Measurements from ENCODE around the gene PSMB8.

DNA sequence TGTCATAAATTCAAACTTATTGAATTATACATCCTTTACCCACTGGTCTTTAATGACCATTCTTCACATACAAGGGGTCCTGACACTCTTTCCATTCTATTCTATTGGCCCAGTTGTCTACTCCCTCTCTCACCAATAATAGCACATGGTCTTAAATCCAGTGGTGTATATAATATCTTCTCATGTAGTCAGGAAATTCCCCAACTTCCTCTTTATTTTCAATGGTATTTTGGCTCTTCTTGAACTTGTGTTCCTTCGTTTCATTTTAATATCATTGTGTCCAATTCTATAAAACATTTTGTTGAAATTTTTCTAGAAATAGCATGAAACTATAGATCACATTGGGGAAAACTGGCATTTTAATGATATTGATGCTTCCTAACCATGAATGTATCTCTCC is 47.0 kb upstream of the PSMB8 start:
- TF ChIP-seq TAF1 (IDR thresholded peaks at IDR 0.05; ENCODE audit: borderline replicate concordance, insufficient read depth, low read length) (no peak), POLR2AphosphoS5 (IDR thresholded peaks at IDR 0.05; ENCODE audit: low read depth, low read length) (no peak)
- TF ChIP-seq, protein P1, sequence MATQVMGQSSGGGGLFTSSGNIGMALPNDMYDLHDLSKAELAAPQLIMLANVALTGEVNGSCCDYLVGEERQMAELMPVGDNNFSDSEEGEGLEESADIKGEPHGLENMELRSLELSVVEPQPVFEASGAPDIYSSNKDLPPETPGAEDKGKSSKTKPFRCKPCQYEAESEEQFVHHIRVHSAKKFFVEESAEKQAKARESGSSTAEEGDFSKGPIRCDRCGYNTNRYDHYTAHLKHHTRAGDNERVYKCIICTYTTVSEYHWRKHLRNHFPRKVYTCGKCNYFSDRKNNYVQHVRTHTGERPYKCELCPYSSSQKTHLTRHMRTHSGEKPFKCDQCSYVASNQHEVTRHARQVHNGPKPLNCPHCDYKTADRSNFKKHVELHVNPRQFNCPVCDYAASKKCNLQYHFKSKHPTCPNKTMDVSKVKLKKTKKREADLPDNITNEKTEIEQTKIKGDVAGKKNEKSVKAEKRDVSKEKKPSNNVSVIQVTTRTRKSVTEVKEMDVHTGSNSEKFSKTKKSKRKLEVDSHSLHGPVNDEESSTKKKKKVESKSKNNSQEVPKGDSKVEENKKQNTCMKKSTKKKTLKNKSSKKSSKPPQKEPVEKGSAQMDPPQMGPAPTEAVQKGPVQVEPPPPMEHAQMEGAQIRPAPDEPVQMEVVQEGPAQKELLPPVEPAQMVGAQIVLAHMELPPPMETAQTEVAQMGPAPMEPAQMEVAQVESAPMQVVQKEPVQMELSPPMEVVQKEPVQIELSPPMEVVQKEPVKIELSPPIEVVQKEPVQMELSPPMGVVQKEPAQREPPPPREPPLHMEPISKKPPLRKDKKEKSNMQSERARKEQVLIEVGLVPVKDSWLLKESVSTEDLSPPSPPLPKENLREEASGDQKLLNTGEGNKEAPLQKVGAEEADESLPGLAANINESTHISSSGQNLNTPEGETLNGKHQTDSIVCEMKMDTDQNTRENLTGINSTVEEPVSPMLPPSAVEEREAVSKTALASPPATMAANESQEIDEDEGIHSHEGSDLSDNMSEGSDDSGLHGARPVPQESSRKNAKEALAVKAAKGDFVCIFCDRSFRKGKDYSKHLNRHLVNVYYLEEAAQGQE (IDR thresholded peaks at IDR 0.05; ENCODE audit: insufficient read depth in 1 of 2, low read depth in 2 of 2, low read length in 2 of 2) = no peak

Measured in PFSK-1 (cell line).